Measurements from ENCODE around the gene COL9A3. TPM values are rescaled to one million over a fixed set of nuclear protein-coding genes. Genes with fewer than 3 reads are reported as not detected.

Gene COL9A3
- total RNA-seq = under 0.01 and 0.19 TPM in 2 replicates

DNA sequence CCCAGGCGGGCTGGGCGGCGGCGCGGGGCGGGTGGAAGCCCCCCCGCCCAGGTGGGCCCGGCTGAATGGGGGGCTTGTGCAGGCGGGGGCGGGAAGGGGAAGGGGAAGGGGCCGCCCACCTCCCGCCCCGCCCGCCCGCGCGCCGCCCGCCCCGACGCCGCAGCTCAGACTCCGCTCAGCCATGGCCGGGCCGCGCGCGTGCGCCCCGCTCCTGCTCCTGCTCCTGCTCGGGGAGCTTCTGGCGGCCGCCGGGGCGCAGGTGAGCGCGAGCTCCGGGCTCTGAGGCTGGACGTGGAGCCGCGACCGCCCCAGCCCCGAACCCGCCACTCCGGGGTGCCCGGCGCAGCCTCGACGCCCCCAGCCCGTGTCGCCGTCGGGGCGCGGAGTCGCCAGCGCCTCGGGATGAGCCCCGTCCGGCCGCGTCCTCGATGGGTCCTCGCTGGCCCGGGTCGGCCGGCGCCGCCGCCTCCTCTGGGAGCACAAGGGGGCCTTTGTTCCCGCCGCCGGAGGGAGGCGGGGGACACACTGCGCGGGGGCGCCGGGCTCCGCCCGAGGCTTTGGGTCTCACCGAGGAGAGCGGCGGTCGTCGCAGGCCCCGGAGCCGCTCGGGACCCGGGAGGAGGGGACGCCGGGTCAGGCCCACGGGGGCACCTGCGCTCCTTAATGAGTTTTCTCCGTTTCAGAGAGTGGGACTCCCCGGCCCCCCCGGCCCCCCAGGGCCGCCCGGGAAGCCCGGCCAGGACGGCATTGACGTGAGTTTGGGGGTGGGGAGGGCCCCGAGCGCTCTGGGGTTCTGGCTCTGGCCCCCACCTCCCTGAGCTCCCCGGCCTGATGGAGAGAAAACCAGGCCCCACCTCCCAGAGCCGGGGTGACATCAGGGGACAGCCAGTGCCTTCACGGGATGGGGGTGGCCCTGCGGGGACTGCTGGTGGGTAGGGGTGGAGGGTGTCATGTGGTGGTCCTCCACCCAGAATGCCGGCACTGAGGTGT, at the start of gene COL9A3:
Gene COL9A3 (plus strand): TSS at position 167 of the 990 bp plus-strand sequence. CDS start 15 bp downstream, at position 182.

DNA sequence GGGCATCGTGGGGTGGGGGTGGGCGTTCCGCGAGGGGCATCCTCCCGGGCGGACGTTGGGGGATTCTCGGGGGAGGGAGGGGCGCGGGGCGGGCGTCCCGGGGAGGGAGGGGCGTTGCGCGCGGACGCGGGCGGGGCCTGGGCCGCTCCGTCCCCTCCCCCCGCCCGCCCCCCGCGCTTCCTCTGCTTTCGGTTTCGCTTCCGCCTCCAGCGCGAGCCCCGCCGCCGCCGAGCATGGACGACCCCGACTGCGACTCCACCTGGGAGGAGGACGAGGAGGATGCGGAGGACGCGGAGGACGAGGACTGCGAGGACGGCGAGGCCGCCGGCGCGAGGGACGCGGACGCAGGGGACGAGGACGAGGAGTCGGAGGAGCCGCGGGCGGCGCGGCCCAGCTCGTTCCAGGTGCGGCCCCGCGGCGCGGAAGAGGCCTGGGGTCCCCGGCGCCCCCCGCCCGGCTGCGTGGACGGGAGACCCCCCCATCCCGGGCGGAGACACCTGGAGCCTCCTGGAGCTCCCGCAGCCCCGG, 12.2 kb upstream of the COL9A3 start, which contains the start of gene OGFR:
Gene OGFR (plus strand): TSS at position 209 of the 528 bp plus-strand sequence. CDS start 25 bp downstream, at position 234.

DNA sequence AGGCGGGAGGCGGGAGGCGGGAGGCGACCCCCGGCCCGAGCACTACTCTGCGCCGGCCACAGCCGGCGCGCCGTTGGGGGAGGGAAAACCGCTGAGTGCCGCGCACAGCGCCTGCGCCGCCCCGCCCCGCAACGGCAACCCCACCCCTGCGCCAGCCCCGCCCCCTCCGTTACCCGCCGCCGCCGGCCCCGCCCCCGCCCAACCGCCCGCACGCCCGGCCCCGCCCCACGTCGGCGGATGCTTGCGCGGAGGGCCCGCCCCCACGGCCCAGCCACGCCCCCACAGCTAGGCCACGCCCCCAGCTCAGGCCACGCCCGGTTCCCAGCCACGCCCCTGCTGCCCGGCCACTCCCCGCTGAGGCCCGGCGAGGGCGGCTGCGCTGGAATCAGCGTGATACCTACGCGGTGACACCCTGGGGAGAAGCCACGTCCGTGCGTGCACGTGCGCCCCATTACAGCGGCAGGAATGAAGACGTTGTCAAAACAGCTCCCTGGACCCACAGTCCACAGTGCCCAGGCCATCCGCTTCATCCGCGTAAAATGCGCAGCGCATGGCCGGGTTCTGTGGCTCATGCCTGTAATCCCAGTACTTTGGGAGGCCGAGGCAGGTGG, 45.0 kb downstream of the COL9A3 start, which contains the start of gene TCFL5:
Gene TCFL5 (minus strand): TSS at position 97 of the 611 bp plus-strand sequence. CDS start 152 bp downstream, outside the sequence.

Other genes with a start within 250 kb of the COL9A3 start
- 0.19 and 0.56 TPM in 2 replicates for gene SLCO4A1, start 174.5 kb upstream of the COL9A3 start, total RNA-seq
- under 0.01 TPM in 2 replicates for gene NTSR1, start 108.2 kb upstream of the COL9A3 start, total RNA-seq
- gene MRGBP, start 20.6 kb upstream of the COL9A3 start, total RNA-seq = 17.8 and 24.3 TPM in 2 replicates
- gene OGFR, start 12.2 kb upstream of the COL9A3 start, total RNA-seq = 31.3 and 40.3 TPM in 2 replicates
- gene TCFL5, start 44.8 kb downstream of the COL9A3 start, total RNA-seq = 17.3 and 18.6 TPM in 2 replicates
- gene DIDO1, start 109.5 kb downstream of the COL9A3 start, total RNA-seq = 32.1 and 41.8 TPM in 2 replicates
- 37.4 and 43.1 TPM in 2 replicates for gene GID8, start 121.1 kb downstream of the COL9A3 start, total RNA-seq
- 7.9 and 21.9 TPM in 2 replicates for gene SLC17A9, start 135.7 kb downstream of the COL9A3 start, total RNA-seq
- not detected in 2 replicates for gene BHLHE23, start 189.9 kb downstream of the COL9A3 start, total RNA-seq